ENCODE data around the gene CCDC30.

Gene CCDC30

DNA sequence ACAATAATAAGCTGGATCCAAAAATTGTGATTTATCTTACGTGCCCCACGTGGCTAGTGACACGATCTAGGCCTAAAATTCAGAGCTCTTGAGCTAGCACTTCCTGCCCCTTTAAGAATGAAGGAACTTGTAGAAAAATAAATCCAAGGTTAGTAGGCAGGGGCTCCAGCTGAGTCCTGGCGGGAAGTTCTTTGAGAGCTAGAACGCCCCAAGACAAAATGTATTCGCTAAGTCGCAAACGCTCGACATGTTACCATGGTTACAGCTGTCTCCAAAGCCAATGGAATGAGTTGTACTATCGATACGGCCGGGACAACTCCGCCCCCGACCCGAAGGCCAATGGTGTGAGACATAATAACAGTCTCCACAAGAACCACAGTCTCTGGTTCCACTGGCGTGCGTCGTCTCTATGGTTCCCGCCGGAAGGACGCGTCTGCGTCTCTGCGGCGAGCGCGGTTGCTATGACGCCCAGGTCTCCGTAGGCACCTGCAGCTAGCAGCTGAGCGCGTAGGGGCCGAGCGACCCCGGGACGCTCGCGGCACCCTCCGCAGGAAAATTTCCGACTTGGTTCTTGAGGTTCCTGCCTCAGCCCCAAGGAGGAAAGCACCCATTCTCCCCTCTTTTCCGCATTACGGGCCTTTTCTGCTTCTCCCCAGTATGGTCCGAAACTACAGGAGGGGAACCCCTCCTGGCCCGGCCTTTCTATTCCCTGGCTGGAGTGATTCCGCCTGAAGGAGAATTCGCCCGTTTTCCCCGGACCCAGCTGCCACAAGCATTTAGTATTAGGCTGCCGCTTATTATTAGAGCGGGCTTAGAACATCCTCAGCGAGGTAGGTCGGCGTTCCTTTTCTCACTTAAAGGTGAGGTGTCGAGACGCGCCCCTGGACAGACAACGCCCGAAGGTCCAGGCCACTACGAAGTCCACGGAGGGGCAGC, at the start of gene CCDC30:
Gene CCDC30, plus strand, starts transcription at position 459 of the 936 bp plus-strand sequence. CDS start 17,266 bp downstream, outside the sequence.
- DNase-seq, result peak; percentile 97

DNA sequence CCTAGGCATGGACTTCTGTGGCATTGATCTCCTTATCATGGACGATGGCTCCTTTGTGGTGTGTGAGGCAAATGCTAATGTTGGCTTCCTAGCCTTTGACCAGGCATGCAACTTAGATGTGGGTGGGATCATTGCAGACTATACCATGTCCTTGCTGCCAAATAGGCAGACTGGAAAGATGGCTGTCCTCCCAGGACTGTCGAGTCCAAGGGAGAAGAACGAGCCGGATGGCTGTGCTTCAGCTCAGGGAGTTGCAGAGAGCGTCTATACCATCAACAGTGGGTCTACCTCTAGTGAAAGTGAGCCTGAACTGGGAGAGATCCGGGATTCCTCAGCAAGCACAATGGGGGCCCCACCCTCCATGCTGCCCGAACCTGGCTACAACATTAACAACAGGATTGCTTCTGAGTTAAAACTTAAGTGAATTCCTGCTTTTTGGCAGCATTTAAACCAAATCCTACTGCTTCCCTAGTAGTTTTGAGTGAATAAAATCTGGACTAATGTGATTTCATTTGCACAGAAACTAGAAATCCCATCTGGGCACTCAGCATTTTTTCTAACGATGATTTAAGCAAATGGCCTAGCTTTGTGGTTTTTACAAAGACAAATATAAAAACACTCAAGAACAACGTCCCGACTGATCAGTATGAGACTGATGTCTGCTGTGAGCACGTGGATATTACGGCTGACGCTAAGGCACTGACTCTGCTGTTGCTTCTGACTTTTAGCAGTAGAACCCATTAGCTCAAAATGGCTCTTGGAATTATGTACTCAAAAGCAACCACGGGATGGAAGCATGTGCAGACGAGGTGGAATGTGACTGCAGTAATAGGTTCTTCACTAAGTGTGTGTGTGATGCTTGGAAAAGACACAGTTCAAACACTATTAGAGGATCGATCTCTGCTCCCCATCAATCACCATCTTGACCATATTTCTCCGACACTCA, 48.3 kb upstream of the CCDC30 start:
- no peak for DNase-seq

DNA sequence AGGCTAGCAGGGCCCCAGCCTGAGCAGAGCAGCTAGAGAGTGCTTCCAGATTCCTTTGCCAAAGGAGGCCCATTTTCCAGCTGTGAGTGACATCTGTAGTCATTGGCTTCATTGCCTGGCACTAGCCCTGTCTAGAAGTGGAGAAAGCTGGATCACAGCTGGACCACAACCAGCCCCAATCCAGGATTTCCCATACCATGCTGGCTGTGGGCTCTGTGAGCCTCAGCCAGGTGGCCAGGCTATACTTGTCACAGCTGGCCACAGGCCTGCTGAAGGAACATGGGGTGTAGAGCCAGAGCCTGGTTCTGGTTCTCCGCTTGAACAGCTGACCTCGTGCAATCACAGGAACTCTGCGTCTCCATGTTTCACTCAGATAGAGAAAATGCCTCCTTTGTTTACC, 45.9 kb upstream of the CCDC30 start:
- DNase-seq, result no peak

- DNase-seq, result no peak
Measured at GRCh38 chr1:42418516-42418915, 44.6 kb upstream of the CCDC30 start.

GRCh38 chr1:42419126-42419821, 43.8 kb upstream of the CCDC30 start:
- DNase-seq, result no peak

DNA sequence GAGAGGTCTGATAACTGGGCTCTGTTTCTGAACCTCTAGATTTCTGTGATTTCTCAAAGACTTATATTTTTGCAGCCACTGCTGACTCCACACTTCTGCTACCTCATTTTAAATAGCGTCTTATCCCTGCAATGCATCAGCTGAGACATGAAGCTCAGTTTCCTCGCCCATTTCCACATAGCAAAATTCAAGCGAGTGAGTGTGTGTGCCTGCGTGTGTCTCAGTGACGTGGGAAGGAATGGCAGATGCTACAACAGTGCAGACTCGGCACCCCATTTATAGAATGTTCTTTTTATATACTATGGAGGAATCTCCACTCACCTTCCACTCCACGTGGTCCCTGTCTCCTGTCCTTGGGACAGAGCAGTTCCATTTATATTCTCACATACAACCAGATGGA, 43.0 kb upstream of the CCDC30 start:
- DNase-seq, result no peak

GRCh38 chr1:42420911-42421585, 42.0 kb upstream of the CCDC30 start:
- DNase-seq, result peak; percentile 66

- no peak for DNase-seq
Measured at GRCh38 chr1:42422737-42423136, 40.3 kb upstream of the CCDC30 start.

GRCh38 chr1:42423681-42424080, 39.4 kb upstream of the CCDC30 start:
- DNase-seq, result no peak

DNA sequence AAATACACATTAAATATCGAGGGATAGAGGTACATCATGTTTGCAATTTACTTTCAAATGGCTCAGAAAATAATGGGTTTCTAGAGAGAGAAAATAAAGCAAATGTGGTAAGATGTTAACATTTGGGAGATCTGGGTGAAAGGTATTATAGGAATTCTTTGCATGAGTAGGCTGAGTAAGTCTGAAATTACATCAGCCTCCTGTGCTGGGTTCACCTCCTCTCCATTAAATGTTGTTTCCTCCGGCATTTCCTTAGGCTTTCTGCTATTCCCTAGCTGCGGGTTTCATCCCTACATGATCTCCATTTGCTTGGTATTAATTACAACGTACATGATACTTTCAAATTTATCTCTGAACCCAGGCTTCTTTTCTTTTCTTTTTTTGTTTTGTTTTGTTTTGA, 38.9 kb upstream of the CCDC30 start:
- no peak for DNase-seq

- DNase-seq, result no peak
Measured at GRCh38 chr1:42427240-42427639, 35.8 kb upstream of the CCDC30 start.

DNA sequence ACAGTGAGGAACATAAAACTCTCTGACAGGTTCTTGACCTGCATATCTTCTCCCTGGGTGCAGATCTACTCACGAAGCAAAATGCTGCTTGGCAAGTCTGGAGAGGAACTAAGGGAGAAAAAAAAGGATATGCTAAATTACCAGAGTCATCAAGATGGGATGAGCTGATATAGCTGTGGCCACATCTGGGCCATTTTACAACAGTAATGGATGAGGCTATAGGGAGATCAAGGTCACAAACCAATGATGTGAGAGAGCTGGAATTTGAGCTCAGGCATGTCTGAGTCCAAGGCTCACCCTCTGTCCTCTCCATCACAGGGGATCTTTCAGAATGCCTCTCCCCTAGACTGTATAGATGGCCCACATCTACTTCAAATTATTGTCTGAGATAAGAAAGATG, 33.5 kb upstream of the CCDC30 start:
- DNase-seq, result peak; percentile 55

- DNase-seq, result peak; percentile 72
Measured at GRCh38 chr1:42430286-42431135, 32.6 kb upstream of the CCDC30 start.

- DNase-seq, result no peak
Measured at GRCh38 chr1:42431514-42431913, 31.6 kb upstream of the CCDC30 start.

DNA sequence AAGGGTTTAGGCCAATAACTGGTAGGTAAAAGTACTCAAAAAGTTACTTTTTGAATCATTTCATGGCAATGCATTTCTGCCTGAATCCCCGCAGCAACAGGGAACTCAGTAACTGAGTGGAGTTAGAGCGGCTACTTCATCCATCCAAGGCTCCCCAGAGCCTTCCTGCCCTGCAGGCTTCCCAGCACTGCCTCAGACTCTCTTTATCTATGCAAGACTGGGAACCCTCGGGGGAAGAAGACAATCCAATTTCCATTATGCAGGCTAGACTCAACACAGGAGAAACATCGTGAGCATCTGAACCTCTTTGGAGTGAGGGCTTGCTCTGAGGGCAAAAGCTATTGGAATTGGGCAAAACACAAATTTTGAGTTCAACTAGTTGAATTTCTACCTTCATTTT, 30.4 kb upstream of the CCDC30 start:
- DNase-seq, result no peak

DNA sequence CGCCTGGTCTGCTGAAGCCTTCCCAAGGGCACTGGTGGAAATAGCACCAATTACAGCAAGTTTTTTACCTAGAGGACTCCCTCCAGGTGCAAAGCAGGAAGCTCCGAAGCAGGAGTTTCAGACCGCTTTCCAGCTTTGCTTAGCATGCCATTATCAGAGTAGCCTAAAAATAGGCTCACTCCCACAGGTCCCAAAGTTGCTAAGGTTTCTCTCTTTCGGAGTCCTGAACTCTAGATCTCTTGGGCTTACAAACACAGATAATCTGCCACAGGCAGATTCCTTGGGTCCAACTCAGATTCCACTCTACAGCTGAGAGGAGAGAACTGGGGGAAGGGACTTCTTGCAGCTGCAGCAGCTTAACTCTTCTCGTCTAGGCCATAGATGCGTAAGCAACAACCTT, 29.7 kb upstream of the CCDC30 start:
- DNase-seq, result no peak

- no peak for DNase-seq
Measured at GRCh38 chr1:42434340-42434739, 28.7 kb upstream of the CCDC30 start.

DNA sequence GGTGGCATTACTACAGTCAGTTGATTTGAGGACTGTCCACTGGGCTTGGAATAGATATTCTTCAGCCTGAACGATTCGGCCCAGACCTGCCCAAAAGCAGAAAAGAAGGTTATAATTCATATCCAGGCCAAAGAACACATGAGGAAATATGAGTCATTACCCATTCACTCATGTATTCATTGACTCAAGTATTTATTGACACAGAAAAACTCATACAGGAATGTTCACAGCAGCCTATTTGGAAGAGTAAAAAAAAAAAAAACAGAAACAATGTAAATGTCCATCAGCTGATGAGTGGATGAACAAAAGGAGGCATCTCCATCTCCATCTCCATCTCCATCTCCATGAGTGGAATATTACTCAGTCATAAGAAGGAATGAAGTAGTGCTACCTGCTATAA, 23.1 kb upstream of the CCDC30 start:
- peak; percentile 85 for DNase-seq

- no peak for DNase-seq
Measured at GRCh38 chr1:42442662-42443061, 20.4 kb upstream of the CCDC30 start.

DNA sequence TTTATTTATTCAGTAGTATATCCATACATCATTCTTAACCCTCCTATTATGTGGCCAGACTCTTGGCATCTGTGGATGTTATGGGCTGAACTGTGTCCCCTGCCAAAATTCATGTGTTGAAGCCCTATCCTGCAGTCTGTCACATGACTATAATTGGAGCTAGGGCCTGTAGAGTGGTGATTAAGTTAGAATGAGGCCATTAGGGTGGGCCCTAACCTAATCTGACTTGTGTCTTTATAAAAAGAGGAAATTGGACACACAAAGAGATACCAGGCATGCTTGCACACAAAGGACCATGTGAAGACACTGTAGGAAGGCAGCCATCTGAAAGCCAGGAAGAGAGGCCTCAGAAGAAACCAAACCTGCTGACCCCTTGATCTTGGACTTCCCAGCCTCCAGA, 13.8 kb upstream of the CCDC30 start:
- no peak for DNase-seq

DNA sequence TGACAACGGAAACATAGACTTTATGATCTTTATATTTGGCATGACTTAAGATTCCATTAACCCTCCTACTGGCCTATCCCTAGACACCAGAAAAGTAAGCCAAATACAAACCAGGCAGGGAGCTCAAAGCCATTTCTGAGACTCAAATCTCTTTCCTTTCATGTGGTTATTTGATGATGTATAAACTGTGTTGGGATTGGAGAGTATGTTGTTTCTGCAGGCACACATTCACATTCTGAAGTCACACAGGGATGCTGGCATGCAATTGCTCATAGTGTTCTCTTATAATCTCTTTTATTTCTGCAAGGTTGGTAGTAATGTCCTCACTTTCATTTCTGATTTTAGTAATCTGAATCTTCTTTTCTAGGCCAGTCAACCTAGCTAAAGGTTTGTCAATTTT, 13.0 kb upstream of the CCDC30 start:
- no peak for DNase-seq
